Subcutaneous adipose tissue (tissue), 4 donors: ENCODE results near the gene PCNX2. TPM values are rescaled to one million over a fixed set of nuclear protein-coding genes. Genes with fewer than 3 reads are reported as not detected.

Source experiments
- CTCF ChIP-seq: fragments of 450-650 bp; IDR thresholded peaks from one replicate; pipeline ENCODE4 v1.5.1; 2016; ENCODE audit warnings: low read depth, mild to moderate bottlenecking, control low read depth, antibody characterized with exemption, moderate library complexity
- total RNA-seq, 4 donors: library from RNA; depleted of rRNA; stranded (reverse); fragments of >200 nt; gene quantifications; one replicate each; pipeline ENCODE4 v1.1.0, GENCODE V29; 2016

PCNX2 gene
- total RNA-seq, 4 donors from 2014 or later: 13.0 to 33.1 (median 18.4) TPM

GRCh38 chr1:233022246-233022645 is 273.3 kb downstream of the PCNX2 start:
- no peak for TF ChIP-seq CTCF

GRCh38 chr1:233020426-233020825 is 275.1 kb downstream of the PCNX2 start:
- TF ChIP-seq CTCF: no peak

GRCh38 chr1:233019778-233020325 is 275.7 kb downstream of the PCNX2 start:
- TF ChIP-seq CTCF: no peak

- no peak for TF ChIP-seq CTCF
Measured at GRCh38 chr1:233019083-233019482, 276.4 kb downstream of the PCNX2 start.

GRCh38 chr1:233016798-233017197 is 278.7 kb downstream of the PCNX2 start:
- TF ChIP-seq CTCF: no peak

- no peak for TF ChIP-seq CTCF
Measured at GRCh38 chr1:233015965-233016364, 279.6 kb downstream of the PCNX2 start.

- TF ChIP-seq CTCF: no peak
Measured at GRCh38 chr1:233012021-233012420, 283.5 kb downstream of the PCNX2 start.
